GM19463 (cell line): Measurements from ENCODE around the gene NT5DC1.

Experiments used
- ATAC-seq: cut with Tn5 transposase; IDR thresholded peaks from one replicate; pipeline ENCODE4 v1.9.1; 2021; ENCODE audit warnings: mild to moderate bottlenecking, moderate library complexity; ENCODE audit not compliant: unreplicated experiment

The NT5DC1 gene

DNA sequence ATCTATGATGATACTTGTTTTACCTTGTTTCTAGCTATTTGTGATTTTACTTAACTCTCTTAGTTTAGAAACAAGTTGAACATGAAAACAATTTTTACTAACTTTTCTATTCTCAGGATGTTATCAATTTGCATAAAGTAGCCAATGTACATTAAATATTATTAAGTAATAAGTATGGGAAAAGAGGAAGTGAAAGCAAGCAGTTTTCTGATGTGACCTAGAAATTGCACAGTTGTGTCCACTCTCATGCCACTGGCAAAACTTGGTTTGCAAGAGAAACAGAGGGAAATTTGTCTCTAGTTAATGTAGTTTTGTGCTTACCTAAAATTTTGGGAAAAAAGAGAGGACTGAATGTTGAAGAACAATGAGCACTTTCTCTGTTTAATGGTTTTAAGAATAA is 198.3 kb downstream of the NT5DC1 start:
- no peak for ATAC-seq
